Measurements from ENCODE around the gene SLC8A2.

The SLC8A2 gene

GRCh38 chr19:47507924-47508553 lies 36.3 kb upstream of the SLC8A2 start:
- Histone ChIP-seq H3F3A (ENCODE audit: insufficient read depth, low read length) (no peaks in the 10 kb centered on the region), H3K27ac (ENCODE audit: low read length) (no peak overlapping the region), H3K9ac (ENCODE audit: low read length) (no peak overlapping the region), H3K36me3 (replicated peaks; ENCODE audit: insufficient read depth, low read length) (no peaks in the 10 kb centered on the region), H2AFZ (ENCODE audit: low read length) (no peak overlapping the region), H3K27me3 (replicated peaks; ENCODE audit: insufficient read depth, low read length) (no peaks in the 10 kb centered on the region), H3K4me2 (ENCODE audit: low read depth, low read length) (no peak overlapping the region), H3K4me1 (ENCODE audit: low read length) (0 out of 2 replicates have a peak, but pooled peaks cover 1% of the 10 kb centered on the region), H3K4me3 (ENCODE audit: low read length) (no peak overlapping the region), H4K20me1 (ENCODE audit: insufficient read depth, low read length) (0 out of 2 replicates have a peak, but pooled peaks cover 17% of the 10 kb centered on the region), H3K79me2 (ENCODE audit: low read length) (peaks cover 88% of the 10 kb centered on the region), H3K9me2 (replicated peaks; ENCODE audit: insufficient read depth, low read length) (no peaks in the 10 kb centered on the region), H3K9me3 (replicated peaks; ENCODE audit: insufficient read depth, low read length) (no peaks in the 10 kb centered on the region)
- DNase-seq = no peak
- TF ChIP-seq CTCF (IDR thresholded peaks at IDR 0.05; ENCODE audit: low read length) (no peak), EZH2 (optimal IDR thresholded peaks at IDR 0.05; ENCODE audit: low read depth, low read length) (no peak), EZH2phosphoT487 (IDR thresholded peaks at IDR 0.05; ENCODE audit: low read length) (no peak)

- Histone ChIP-seq H3K9ac (ENCODE audit: low read length) (no peak overlapping the region), H3K4me1 (ENCODE audit: low read length) (no peaks in the 10 kb centered on the region), H3K9me3 (replicated peaks; ENCODE audit: insufficient read depth, low read length) (no peaks in the 10 kb centered on the region), H3K9me2 (replicated peaks; ENCODE audit: insufficient read depth, low read length) (no peaks in the 10 kb centered on the region), H2AFZ (ENCODE audit: low read length) (no peak overlapping the region), H3K79me2 (ENCODE audit: low read length) (peaks cover 79% of the 10 kb centered on the region), H3K4me2 (ENCODE audit: low read depth, low read length) (no peak overlapping the region), H3F3A (ENCODE audit: insufficient read depth, low read length) (no peaks in the 10 kb centered on the region), H4K20me1 (ENCODE audit: insufficient read depth, low read length) (0 out of 2 replicates have a peak, but pooled peaks cover 15% of the 10 kb centered on the region), H3K4me3 (ENCODE audit: low read length) (no peak overlapping the region), H3K27ac (ENCODE audit: low read length) (no peak overlapping the region), H3K27me3 (replicated peaks; ENCODE audit: insufficient read depth, low read length) (no peaks in the 10 kb centered on the region), H3K36me3 (replicated peaks; ENCODE audit: insufficient read depth, low read length) (no peaks in the 10 kb centered on the region)
- DNase-seq = no peak
- TF ChIP-seq EZH2 (optimal IDR thresholded peaks at IDR 0.05; ENCODE audit: low read depth, low read length) = no peak
- no peak for TF ChIP-seq CTCF (IDR thresholded peaks at IDR 0.05; ENCODE audit: low read length)
- no peak for TF ChIP-seq EZH2phosphoT487 (IDR thresholded peaks at IDR 0.05; ENCODE audit: low read length)
Observed at GRCh38 chr19:47507012-47507411, 35.3 kb upstream of the SLC8A2 start.

GRCh38 chr19:47506459-47506858 lies 34.8 kb upstream of the SLC8A2 start:
- H4K20me1 ChIP-seq (ENCODE audit: insufficient read depth, low read length) = 0 out of 2 replicates have a peak, but pooled peaks cover 13% of the 10 kb centered on the region
- H3K27ac ChIP-seq (ENCODE audit: low read length) = no peak overlapping the region
- no peaks in the 10 kb centered on the region for H3K9me2 ChIP-seq (replicated peaks; ENCODE audit: insufficient read depth, low read length)
- H3K27me3 ChIP-seq (replicated peaks; ENCODE audit: insufficient read depth, low read length) = no peaks in the 10 kb centered on the region
- H3K9ac ChIP-seq (ENCODE audit: low read length) = no peak overlapping the region
- TF ChIP-seq EZH2phosphoT487 (IDR thresholded peaks at IDR 0.05; ENCODE audit: low read length) (no peak), EZH2 (optimal IDR thresholded peaks at IDR 0.05; ENCODE audit: low read depth, low read length) (no peak), CTCF (IDR thresholded peaks at IDR 0.05; ENCODE audit: low read length) (no peak)
- H3K4me3 ChIP-seq (ENCODE audit: low read length) = no peak overlapping the region
- H3K4me1 ChIP-seq (ENCODE audit: low read length) = no peaks in the 10 kb centered on the region
- no peak overlapping the region for H2AFZ ChIP-seq (ENCODE audit: low read length)
- peaks cover 75% of the 10 kb centered on the region for H3K79me2 ChIP-seq (ENCODE audit: low read length)
- H3F3A ChIP-seq (ENCODE audit: insufficient read depth, low read length) = no peaks in the 10 kb centered on the region
- H3K36me3 ChIP-seq (replicated peaks; ENCODE audit: insufficient read depth, low read length) = no peaks in the 10 kb centered on the region
- DNase-seq = no peak
- H3K4me2 ChIP-seq (ENCODE audit: low read depth, low read length) = no peak overlapping the region
- H3K9me3 ChIP-seq (replicated peaks; ENCODE audit: insufficient read depth, low read length) = no peaks in the 10 kb centered on the region
